GM21786 (cell line): Measurements from ENCODE around the gene KBTBD2.
A peak's percentile ranks its signal among the peaks of the same experiment; 100 is the strongest.
"Not testable (repeated sequence)": the region's sequence is repeated elsewhere in the genome, so short reads cannot be mapped to it uniquely, and the experiment has no call there.

ENCODE experiments used
- ATAC-seq: cut with Tn5 transposase; IDR thresholded peaks from one replicate; pipeline ENCODE4 v1.9.1; 2021; ENCODE audit not compliant: unreplicated experiment

The KBTBD2 gene

GRCh38 chr7:32893722-32894121 lies 2.2 kb upstream of the KBTBD2 start:
- no peak for ATAC-seq

DNA sequence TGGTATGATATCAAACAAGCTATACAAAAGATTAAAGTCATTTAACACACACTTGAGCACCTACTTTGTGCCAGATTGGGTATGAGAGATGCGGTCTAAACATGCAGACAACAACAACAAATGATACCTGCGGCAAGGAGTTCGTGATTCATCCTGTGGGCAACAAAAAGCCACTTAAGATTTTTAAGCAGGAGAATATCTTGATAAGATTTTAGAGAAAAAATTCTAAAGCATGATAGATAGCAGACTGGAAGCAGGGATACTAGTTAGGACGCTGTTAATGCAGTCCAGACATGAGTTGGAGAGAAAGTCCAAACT lies 1.6 kb upstream of the KBTBD2 start:
- ATAC-seq = no peak

DNA sequence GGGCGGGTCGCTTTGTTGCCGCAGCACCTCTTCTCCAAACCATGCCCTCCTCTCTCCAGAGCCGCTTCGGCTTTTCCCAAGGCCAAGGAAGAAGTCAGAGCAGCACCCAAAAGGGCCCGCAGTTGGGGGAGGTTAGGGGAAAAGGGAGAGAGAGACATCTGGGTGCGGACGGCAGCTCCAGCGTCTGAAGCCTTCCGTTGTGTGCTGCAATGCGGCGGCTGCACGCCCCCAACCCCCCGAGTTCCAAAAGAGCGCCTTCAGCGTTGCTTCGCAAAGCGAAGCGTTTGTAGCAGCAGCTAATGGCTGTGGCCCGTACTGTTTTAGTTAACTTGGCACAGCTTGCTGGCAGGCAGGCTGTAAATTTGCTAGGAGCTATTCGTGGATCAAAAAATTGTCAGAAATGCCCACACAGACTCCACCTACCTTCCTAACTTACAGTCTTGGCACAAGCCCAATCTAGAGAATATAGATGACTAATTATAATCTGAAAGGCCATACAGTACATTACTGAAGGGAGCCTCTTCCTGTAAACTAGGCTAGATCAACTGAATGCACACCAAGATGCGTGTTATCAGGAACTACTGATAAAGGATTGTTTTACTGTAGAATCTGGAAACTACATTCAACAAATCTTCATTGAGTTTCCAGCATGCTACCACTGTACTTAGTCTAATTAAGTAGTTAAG lies 1.1 kb upstream of the KBTBD2 start:
- ATAC-seq = no peak

- ATAC-seq = peak; percentile 53
Measured at GRCh38 chr7:32891800-32892520, 400 bp upstream of the KBTBD2 start.

DNA sequence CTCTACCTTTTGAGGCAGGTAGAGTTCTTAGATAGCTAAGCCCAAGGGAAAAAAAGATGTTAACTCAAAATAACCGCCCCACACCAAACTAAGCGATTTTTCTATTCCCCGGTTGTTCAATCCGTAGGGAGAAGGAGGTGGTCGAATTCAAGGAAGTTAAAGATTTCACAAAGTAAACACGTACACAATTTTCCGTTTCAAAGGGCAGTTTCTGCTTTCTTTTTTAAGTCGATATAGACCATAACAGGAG lies 842 bp downstream of the KBTBD2 start:
- no peak for ATAC-seq

DNA sequence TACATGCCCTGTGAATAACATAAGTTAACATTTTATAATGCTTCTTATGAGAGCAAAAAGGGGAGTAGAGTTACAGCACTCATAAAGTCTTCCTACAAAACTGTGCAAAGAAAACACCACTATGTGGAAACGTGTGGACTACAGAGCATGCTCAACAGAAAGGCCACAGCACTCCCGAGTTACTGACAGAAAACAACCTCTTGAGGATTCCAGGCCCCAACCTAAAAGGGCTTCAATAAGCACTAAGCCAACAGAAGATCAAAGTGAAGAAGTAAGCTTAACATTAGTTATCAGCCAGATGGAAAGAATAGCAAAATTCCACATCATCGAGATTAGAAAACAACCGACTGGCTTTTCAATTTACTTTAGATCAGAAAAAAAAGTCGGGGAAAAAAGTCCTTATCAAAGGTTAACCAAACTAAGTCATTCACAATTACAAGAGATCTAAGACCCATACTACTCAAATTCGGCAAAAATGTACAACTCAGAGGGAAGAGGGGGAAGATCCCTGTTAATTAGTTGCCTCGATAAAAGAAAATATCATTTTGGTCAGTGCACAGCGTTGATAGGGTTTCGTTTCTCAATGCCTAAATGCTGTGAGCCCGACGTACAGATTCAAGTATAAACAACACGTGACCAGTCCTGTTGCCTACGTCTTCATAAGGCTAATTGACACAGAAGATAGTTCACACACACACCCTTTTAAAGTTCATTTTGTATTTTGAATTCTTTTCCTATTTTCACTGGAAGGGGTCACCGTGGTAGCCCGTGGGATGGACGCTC lies 1.4 kb downstream of the KBTBD2 start:
- peak; percentile 35 for ATAC-seq

GRCh38 chr7:32888505-32888904 lies 3.1 kb downstream of the KBTBD2 start:
- no peak for ATAC-seq

DNA sequence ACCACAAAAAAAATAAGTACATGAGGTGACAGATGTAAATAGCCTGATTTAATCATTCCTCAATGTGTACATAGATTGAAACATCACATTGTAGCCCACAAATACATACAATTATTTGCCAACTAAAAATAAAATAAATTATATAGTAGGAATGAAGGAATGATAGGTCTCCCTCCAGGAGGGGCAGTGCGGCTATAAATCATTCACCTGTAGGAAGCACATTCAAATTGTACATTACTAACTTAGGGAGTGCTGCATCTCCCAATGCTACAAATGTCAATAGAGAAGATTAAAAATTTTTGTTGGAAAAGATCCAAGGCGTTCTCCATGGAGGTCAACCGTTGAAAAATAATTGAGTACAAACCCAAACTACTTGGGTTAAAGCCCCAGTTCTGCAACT lies 4.2 kb downstream of the KBTBD2 start:
- no peak for ATAC-seq

DNA sequence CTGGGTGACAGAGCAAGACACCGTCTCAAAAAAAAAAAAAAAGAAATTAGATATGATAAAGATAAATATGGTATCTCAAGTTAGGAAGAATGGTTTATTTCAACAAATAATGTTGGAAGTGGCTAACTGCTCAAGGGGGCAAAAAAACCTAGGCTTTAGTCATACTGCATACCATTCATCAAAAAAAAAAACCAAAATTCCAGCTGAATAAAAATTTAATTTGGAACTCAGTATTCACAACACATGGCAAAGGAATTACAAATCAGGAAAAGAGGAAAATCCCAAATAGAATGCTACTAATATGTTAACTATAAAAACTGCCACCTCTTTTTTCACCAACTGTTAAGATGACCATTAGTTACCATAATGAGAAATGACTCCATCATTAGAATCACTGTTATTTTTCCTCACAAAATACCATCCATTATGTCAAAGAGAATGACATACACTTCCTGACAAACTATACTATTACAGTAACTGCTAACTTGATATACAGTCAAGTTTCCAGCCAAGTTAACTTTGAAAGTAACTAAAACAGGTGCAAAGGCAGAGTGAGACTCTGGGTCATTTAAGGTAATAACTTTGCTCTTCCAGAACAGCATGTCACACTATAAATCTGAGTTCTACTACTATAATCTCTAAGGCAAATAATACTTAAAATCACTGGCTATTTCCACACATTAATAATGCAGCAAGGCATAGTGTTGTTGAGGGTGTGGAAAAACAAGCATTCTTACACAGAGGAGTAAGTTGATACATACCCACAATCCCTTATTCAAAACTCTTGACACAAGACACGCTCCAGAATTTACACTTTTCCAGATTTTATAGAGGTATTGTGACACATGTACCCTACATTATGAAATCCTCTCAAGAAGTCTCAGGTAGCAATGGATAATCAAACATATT lies 10.2 kb downstream of the KBTBD2 start:
- no peak for ATAC-seq

GRCh38 chr7:32879460-32879859 lies 12.1 kb downstream of the KBTBD2 start:
- no peak for ATAC-seq

GRCh38 chr7:32878023-32878422 lies 13.5 kb downstream of the KBTBD2 start:
- ATAC-seq = not testable (repeated sequence)

DNA sequence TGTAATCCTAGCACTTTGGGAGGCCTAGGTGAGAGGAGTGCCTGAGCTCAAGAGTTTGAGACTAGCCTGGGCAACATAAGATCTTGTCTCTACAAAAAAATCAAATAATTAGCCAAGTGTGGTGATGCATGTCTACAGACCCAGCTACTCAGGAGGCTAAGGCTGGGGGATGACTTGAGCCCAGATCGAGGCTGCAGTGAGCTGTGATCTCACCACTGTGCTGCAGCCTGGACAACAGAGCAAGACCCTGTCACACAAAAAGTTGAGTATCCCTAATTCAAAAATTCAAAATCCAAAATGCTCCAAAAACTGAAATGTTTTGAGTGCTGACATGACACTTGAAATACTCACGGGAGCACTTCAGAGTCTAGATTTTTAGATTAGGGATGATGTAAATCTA lies 19.1 kb downstream of the KBTBD2 start:
- no peak for ATAC-seq

DNA sequence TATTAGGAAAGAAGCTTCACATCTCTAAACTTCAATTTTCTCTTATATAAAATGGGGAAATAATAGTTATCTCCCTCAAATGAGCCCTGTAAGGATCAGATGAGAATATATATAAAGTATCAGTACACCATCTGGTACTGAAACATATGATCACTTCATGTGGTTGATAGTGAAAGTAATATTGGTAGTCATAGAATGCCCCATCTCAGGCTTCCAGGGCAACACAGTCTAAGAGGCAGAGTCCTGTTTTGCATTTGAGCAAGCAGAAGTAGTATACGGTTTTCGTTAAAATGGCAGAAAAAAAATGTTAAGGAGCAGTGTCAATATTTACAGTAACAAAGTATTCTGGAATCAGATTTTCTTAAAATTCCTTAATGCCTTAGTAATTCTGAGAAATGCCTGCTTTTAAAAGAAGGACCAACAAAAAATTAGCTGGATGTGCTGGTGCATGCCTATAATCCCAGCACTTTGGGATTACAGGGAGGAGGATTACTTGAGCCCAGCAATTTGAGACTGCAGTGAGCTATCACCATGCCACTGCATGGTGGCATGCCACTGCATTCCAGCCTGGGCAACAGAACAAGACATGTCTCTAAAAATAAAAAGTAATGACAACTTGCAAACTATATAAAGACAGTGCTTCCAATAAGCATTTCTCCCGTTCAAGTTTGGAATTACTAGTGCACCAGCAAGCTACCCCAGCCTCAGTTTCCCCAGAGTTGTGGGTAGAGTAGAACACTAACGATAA lies 19.8 kb downstream of the KBTBD2 start:
- peak; percentile 69 for ATAC-seq

DNA sequence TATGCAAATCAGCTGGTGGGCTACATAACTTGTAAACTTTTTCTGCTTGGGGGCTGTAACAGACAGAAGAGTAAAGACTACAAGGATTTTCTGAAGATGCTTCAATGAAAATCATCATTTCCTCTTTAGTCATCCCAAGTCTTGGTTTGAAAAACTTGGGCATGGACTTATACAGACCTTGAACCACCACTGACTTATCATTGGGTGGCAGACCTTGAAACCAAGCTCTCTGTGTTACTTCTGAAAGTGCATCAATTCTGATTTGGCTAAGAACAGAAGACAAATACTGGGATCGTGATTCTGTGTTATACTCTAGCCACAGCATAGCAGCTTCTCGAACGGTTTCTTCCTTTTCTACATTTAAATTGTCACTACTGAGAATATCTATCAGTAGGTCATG lies 21.3 kb downstream of the KBTBD2 start:
- no peak for ATAC-seq

GRCh38 chr7:32869716-32870115 lies 21.8 kb downstream of the KBTBD2 start:
- ATAC-seq = no peak

- ATAC-seq = no peak
Measured at GRCh38 chr7:32868116-32868515, 23.4 kb downstream of the KBTBD2 start.

- no peak for ATAC-seq
Measured at GRCh38 chr7:32865448-32866030, 26.0 kb downstream of the KBTBD2 start.

- not testable (repeated sequence) for ATAC-seq
Measured at GRCh38 chr7:32863872-32864271, 27.7 kb downstream of the KBTBD2 start.

DNA sequence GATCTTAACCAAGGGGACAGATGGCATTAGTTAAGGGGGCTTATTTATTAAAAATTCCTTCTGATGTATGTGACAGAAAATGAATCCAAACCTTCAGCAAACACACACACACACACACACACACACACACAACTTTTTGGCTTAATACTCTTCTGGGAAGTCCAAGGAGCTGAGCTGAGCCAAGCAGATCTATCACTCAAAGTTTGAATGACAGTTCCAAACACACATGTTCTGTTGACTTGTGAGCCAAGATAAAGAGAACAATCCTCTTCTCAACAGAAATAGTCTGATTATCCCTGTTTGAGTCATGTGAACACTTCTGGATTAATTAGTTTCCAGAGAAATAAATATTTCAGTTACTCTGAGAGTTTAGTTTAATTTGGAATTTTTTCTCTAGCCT lies 31.5 kb downstream of the KBTBD2 start:
- no peak for ATAC-seq

DNA sequence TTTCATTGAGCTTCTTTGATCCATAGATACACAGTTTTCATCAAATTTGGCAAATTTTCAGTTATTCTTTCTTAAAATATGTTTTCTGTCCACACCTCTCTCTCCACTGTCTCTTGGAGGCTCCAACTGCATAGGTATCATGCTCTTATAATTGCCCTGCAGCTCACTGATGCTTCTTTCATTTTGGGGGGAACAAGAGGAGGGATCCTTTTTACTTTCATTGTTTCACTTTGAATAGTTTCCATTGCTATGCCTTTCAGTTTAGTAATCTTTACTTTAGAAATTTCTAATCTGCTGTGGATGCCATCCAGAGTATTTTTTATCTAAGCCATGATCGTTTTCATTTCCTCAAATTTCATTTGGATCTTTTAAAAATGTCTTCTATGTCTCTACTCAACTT lies 32.9 kb downstream of the KBTBD2 start:
- no peak for ATAC-seq
